HepG2 (cell line): ENCODE data around the gene TRPM1. TPM values are rescaled to one million over a fixed set of nuclear protein-coding genes. Genes with fewer than 3 reads are reported as not detected.

ENCODE experiments used
- ATAC-seq: fragments of 200-7000 bp; cut with Tn5 transposase; 3 replicates; pipeline ENCODE4 v1.9.1; 2020; ENCODE audit warnings: mild to moderate bottlenecking, moderate library complexity
- Bru-seq: library from RNA; stranded (reverse); fragments of 400-500 nt; gene quantifications from one replicate; lab custom pipeline; 2021; lab: Mats Ljungman, UMichigan
- BruChase-seq, 2 experiments: library from RNA; stranded (reverse); fragments of 400-500 nt; gene quantifications; one replicate each; lab custom pipeline; 2021; lab: Mats Ljungman, UMichigan
- BruUV-seq: library from RNA; stranded (reverse); fragments of 400-500 nt; replicated peaks from 2 replicates; lab custom pipeline; 2021; lab: Mats Ljungman, UMichigan
- CTCF ChIA-PET: fragments of 300-600 bp; formaldehyde crosslinking; extraction: SDS; loops from one replicate; lab custom pipeline; 2021; ENCODE audit warnings: low total read pairs, inconsistent platforms, low intra/inter-chr PET ratio; lab: Yijun Ruan, JAX
- POLR2A ChIA-PET: fragments of 350-600 bp; sonication (Branson Sonifier 250); formaldehyde crosslinking; loops from one replicate; lab custom pipeline; 2020; ENCODE audit warnings: antibody characterized with exemption, inconsistent platforms; lab: Yijun Ruan, JAX
- DNase-seq: peaks from one replicate; pipeline ENCODE4 v3.0.0-alpha.2; 2015; ENCODE audit warnings: low spot score
- FAIRE-seq: peaks from 3 replicates; lab custom pipeline; 2011; peaks lifted over from hg19 to GRCh38; lab: Jason Lieb, UNC
- H2AFZ ChIP-seq: one replicate; pipeline ENCODE4 v1.6.1; 2011; ENCODE audit warnings: low read length, inconsistent platforms
- H3K27ac ChIP-seq: fragments of 300-600 bp; 3 replicates; pipeline ENCODE4 v1.8.0; 2011; ENCODE audit warnings: mixed run types, mild to moderate bottlenecking, mixed read lengths, low read length, inconsistent platforms; ENCODE audit not compliant: insufficient read depth; ENCODE audit errors: extremely low read length
- H3K27me3 ChIP-seq, 2 experiments: fragments of 200-600 bp in 1 of 2; 2 replicates in 1 of 2; 3 replicates in 1 of 2; pipeline versions ENCODE4 v1.6.0 to v1.8.0; 2011; ENCODE audit warnings: low read length in 2 of 2, mild to moderate bottlenecking in 2 of 2, moderate library complexity in 2 of 2, inconsistent platforms in 1 of 2; ENCODE audit not compliant: insufficient read depth in 2 of 2, control insufficient read depth in 1 of 2
- H3K36me3 ChIP-seq, 2 experiments: fragments of 200-600 bp in 1 of 2; replicated peaks in 1 of 2; 2 replicates in 1 of 2; 3 replicates in 1 of 2; pipeline versions ENCODE4 v1.5.1 to v1.8.0; 2011; ENCODE audit warnings: low read length in 2 of 2, inconsistent platforms in 1 of 2; ENCODE audit not compliant: insufficient read depth in 2 of 2, control insufficient read depth in 1 of 2
- H3K4me1 ChIP-seq: 2 replicates; pipeline ENCODE4 v1.5.1; 2012; ENCODE audit warnings: low read length, inconsistent platforms; ENCODE audit not compliant: insufficient read depth
- H3K4me2 ChIP-seq: 2 replicates; pipeline ENCODE4 v1.6.0; 2011; ENCODE audit warnings: low read depth, low read length, inconsistent platforms
- H3K4me3 ChIP-seq, 3 experiments: fragments of 200-600 bp in 1 of 3; sonication (generic), shearing (Covaris generic) in 1 of 3; replicated peaks in 1 of 3; 2 replicates each; pipeline ENCODE4 v1.5.1; 2011 to 2016; ENCODE audit warnings: low read length in 3 of 3, inconsistent platforms in 2 of 3, low read depth in 2 of 3, mild to moderate bottlenecking in 2 of 3, control low read depth in 1 of 3, mixed read lengths in 1 of 3; ENCODE audit not compliant: insufficient read depth in 1 of 3
- H3K79me2 ChIP-seq: one replicate; pipeline ENCODE4 v1.6.1; 2011; ENCODE audit warnings: low read length, inconsistent platforms; ENCODE audit not compliant: insufficient read depth
- H3K9ac ChIP-seq: 2 replicates; pipeline ENCODE4 v1.6.0; 2011; ENCODE audit warnings: mild to moderate bottlenecking, low read depth, low read length, inconsistent platforms; ENCODE audit not compliant: insufficient read depth
- H3K9me3 ChIP-seq: 2 replicates; pipeline ENCODE4 v1.5.1; 2012; ENCODE audit warnings: mild to moderate bottlenecking, low read length
- H4K20me1 ChIP-seq: 2 replicates; pipeline ENCODE4 v1.6.0; 2011; ENCODE audit warnings: inconsistent platforms, mild to moderate bottlenecking, low read length, moderate library complexity; ENCODE audit not compliant: insufficient read depth
- ATF7-NPFF ChIP-seq: sonication (generic); formaldehyde crosslinking; IDR thresholded peaks from 2 replicates; pipeline ENCODE4 v1.8.1; 2023; ENCODE audit warnings: mild to moderate bottlenecking, low read depth, missing genetic modification reagents, moderate library complexity
- NFYC ChIP-seq: IDR thresholded peaks from 2 replicates; pipeline ENCODE4 v1.6.1; 2016; ENCODE audit warnings: missing genetic modification reagents, missing compliant biosample characterization
- TAF15 ChIP-seq: fragments of 200-400 bp; formaldehyde crosslinking; IDR thresholded peaks from one replicate; pipeline ENCODE4 v1.6.1; 2018; ENCODE audit warnings: mild to moderate bottlenecking, low read depth, low read length; ENCODE audit not compliant: poor library complexity, severe bottlenecking
- TOPORS ChIP-seq: sonication (generic); formaldehyde crosslinking; IDR thresholded peaks from 2 replicates; pipeline ENCODE4 v1.8.0; 2023; ENCODE audit warnings: mild to moderate bottlenecking, missing genetic modification reagents
- ZBTB20 ChIP-seq: sonication (generic); formaldehyde crosslinking; IDR thresholded peaks from 2 replicates; pipeline ENCODE4 v1.8.1; 2023; ENCODE audit warnings: missing genetic modification reagents, low read depth, mild to moderate bottlenecking, borderline replicate concordance
- WGBS: methylation state at CpG from one replicate; pipeline ENCODE4 v1.1.6; 2017; ENCODE audit warnings: low lambda C conversion rate; 5-methylcytosine and 5-hydroxymethylcytosine counted together
- in situ Hi-C: cut with HindIII; loops from 2 replicates; pipeline ENCODE4 v1.10.0; 2017; ENCODE audit warnings: low pct_unique_long_range_greater_than_20kb; ENCODE audit not compliant: extremely low pct_ligation_motif_present
- intact Hi-C: fragments of 100-400 bp; cut with micrococcal nuclease; formaldehyde crosslinking; loops from one replicate; pipeline ENCODE4 v1.10.0; 2022; ENCODE audit not compliant: unreplicated experiment
- long read RNA-seq, 2 experiments: library from RNA in 1 of 2; library from polyadenylated mRNA in 1 of 2; stranded (forward) in 1 of 2; unstranded in 1 of 2; transcript quantifications; one replicate each; pipeline ENCODE4 v2.0.0, GENCODE V29; 2019 to 2022
- polyA minus RNA-seq, 3 experiments: library from RNA; depleted of rRNA, polyadenylated mRNA; stranded (reverse); fragments of >200 nt; gene quantifications; 2 replicates each; pipeline ENCODE4 v1.2.3, GENCODE V29; 2011; ENCODE audit warnings: low replicate concordance in 1 of 3
- polyA plus RNA-seq, 8 experiments: library from polyadenylated mRNA; depleted of rRNA in 3 of 8; stranded (reverse) in 7 of 8; unstranded in 1 of 8; fragments of >200 nt; fragmentation: Illumina TruSeq in 4 of 8; extraction: Trizol in 4 of 8; gene quantifications; 2 replicates each; pipeline versions ENCODE4 v1.2.1 to v1.2.3, GENCODE V29; 2011 to 2016; ENCODE audit warnings: low read depth in 4 of 8, missing spikeins in 1 of 8, mixed read lengths in 1 of 8; ENCODE audit not compliant: insufficient read depth in 1 of 8
- total RNA-seq, 5 experiments: library from RNA; depleted of rRNA; stranded (reverse); fragments of >200 nt; fragmentation: Illumina TruSeq; extraction: Trizol; gene quantifications; 2 replicates each; pipeline ENCODE4 v1.2.3, GENCODE V29; 2016; ENCODE audit warnings: low read depth in 1 of 5
- TF ChIP-seq, protein P1 (sequence below), 2 experiments: sonication (generic) in 1 of 2; formaldehyde crosslinking in 1 of 2; IDR thresholded peaks; 2 replicates each; pipeline versions ENCODE4 v1.4.0 to v1.6.1; 2018 to 2020; ENCODE audit warnings: missing genetic modification reagents in 2 of 2, borderline replicate concordance in 1 of 2, low read depth in 1 of 2, mild to moderate bottlenecking in 1 of 2, missing biosample characterization in 1 of 2

Gene TRPM1
- total RNA-seq (2016; rRNA removed; fragmentation: Illumina TruSeq; extraction: Trizol), result not detected in 2 replicates
- total RNA-seq (2016; cell fraction: cytosol; rRNA removed; fragmentation: Illumina TruSeq; extraction: Trizol; ENCODE audit: low read depth), result not detected in 2 replicates
- not detected in 2 replicates for total RNA-seq (2016; cell fraction: insoluble cytoplasmic fraction; rRNA removed; fragmentation: Illumina TruSeq; extraction: Trizol)
- total RNA-seq (2016; cell fraction: membrane; rRNA removed; fragmentation: Illumina TruSeq; extraction: Trizol), result not detected in 2 replicates
- total RNA-seq (2016; cell fraction: nucleus; rRNA removed; fragmentation: Illumina TruSeq; extraction: Trizol), result not detected in 2 replicates
- not detected in 2 replicates for polyA plus RNA-seq (2011; rRNA removed)
- polyA plus RNA-seq (2011; cell fraction: cytosol; rRNA removed), result not detected in 2 replicates
- not detected in 2 replicates for polyA plus RNA-seq (2011; cell fraction: nucleus; rRNA removed)
- not detected in 2 replicates for polyA plus RNA-seq (2012)
- polyA plus RNA-seq (2016; cell fraction: cytosol; fragmentation: Illumina TruSeq; extraction: Trizol; ENCODE audit: low read depth), result not detected in 2 replicates
- polyA plus RNA-seq (2016; cell fraction: insoluble cytoplasmic fraction; fragmentation: Illumina TruSeq; extraction: Trizol; ENCODE audit: low read depth), result not detected in 2 replicates
- polyA plus RNA-seq (2016; cell fraction: membrane; fragmentation: Illumina TruSeq; extraction: Trizol; ENCODE audit: low read depth), result not detected in 2 replicates
- polyA plus RNA-seq (2016; cell fraction: nucleus; fragmentation: Illumina TruSeq; extraction: Trizol; ENCODE audit: insufficient read depth, low read depth), result not detected in 2 replicates
- not detected in 2 replicates for polyA minus RNA-seq (2011; rRNA and poly(A)+ RNA removed; ENCODE audit: low replicate concordance)
- not detected in 2 replicates for polyA minus RNA-seq (2011; cell fraction: cytosol; rRNA and poly(A)+ RNA removed)
- not detected in 2 replicates for polyA minus RNA-seq (2011; cell fraction: nucleus; rRNA and poly(A)+ RNA removed)
- percentile 7 among the genes with signal in this experiment for Bru-seq, nascent RNA
- percentile 8 among the genes with signal in this experiment for BruChase-seq, experiment 1, labeled RNA remaining after a 6-hour chase
- percentile 4 among the genes with signal in this experiment for BruChase-seq, experiment 2, labeled RNA remaining after a 2-hour chase
- long read RNA-seq, experiment 1, result 0 reads
- long read RNA-seq, experiment 2, result 0 reads

DNA sequence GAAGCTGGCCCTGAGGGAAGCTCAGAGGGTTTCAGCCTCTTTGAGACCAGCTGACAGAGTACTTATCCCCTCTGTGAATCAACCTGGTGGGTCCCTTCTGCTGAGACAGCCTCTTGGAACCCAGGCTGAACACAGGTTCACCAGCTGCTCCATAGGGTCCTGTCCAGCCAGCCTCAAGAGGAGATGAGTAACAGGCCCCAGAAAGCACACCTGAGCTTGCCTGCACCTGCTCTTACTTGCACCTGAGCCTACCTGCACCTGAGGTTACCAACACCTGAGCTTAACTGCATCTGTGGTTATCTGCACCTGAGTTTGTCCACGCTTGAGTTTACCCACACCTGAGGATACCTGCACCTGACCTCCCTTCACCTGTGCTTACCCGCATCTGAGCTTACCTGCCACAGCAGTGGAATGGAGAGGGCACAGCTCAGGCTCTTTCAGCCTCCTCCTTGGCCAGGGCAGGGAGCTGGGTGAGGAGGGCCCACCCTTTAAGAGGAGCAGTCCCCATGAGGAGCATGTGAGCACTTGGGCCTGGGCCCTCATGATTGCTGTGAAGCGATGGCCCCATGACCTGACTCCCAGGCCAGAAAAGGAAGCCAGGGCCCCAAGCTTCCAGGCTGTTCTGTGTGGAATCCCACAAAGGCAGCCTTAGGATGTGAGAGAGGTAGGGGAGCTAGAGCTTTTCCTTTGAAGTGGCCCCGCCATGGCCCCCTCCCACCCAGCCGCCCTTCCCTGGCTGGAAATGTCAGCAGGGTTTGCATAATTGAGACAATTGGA is at the start of gene TRPM1:
TSS of gene TRPM1 (minus strand) at position 464 of the 777 bp plus-strand sequence. CDS start 20,370 bp downstream, outside the sequence.
- no peak for DNase-seq
- intact Hi-C loops (no loop called here), in situ Hi-C loops (no loop called here)
- Histone ChIP-seq H3K27ac (no peak within 1 kb of the TSS), H4K20me1 (no peaks in the 10 kb centered on the region), H3K4me3 (no peak within 1 kb of the TSS), H3K36me3 (no peaks in the 10 kb centered on the region), H2AFZ (no peak within 1 kb of the TSS), H3K4me1 (peaks cover 19% of the 10 kb centered on the region), H3K79me2 (no peaks in the 10 kb centered on the region), H3K27me3 (peaks cover 0 to 16% of the 10 kb centered on the region in 2 experiments; a peak in 3 of 5 replicates), H3K4me2 (no peak within 1 kb of the TSS), H3K9ac (no peak within 1 kb of the TSS), H3K9me3 (no peaks in the 10 kb centered on the region)
- TF ChIP-seq TAF15, result no peak
- TF ChIP-seq ZBTB20 (CRISPR knock-in tag), result no peak
- TF ChIP-seq ATF7-NPFF, result no peak
- TF ChIP-seq TOPORS, result no peak
- TF ChIP-seq NFYC, result no peak
- TF ChIP-seq, protein P1, sequence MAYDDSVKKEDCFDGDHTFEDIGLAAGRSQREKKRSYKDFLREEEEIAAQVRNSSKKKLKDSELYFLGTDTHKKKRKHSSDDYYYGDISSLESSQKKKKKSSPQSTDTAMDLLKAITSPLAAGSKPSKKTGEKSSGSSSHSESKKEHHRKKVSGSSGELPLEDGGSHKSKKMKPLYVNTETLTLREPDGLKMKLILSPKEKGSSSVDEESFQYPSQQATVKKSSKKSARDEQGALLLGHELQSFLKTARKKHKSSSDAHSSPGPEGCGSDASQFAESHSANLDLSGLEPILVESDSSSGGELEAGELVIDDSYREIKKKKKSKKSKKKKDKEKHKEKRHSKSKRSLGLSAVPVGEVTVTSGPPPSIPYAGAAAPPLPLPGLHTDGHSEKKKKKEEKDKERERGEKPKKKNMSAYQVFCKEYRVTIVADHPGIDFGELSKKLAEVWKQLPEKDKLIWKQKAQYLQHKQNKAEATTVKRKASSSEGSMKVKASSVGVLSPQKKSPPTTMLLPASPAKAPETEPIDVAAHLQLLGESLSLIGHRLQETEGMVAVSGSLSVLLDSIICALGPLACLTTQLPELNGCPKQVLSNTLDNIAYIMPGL (CRISPR knock-in tag; IDR thresholded peaks at IDR 0.05; ENCODE audit: borderline replicate concordance in 1 of 2, low read depth in 1 of 2), result no peak
- ATAC-seq, result no peak
- 24% methylated on average over 4 of the region's 5 CpGs for WGBS
- CTCF ChIA-PET, result no interaction called here
- no peak for FAIRE-seq
- BruUV-seq, result no TSS peak
- POLR2A ChIA-PET, result no interaction called here
